ENCODE data around the gene PPP2R5E.

- TF ChIP-seq CTCF (IDR thresholded peaks at IDR 0.05) (no peak), EP300 (IDR thresholded peaks at IDR 0.05) (no peak), POLR2A (IDR thresholded peaks at IDR 0.05) (no peak)
Measured at GRCh38 chr14:63362389-63362819, 180.8 kb downstream of the PPP2R5E start.

Data from ovary (tissue), 3 donors.